ENCODE data around the gene ZNG1F.
"Not testable (repeated sequence)": the region's sequence is repeated elsewhere in the genome, so short reads cannot be mapped to it uniquely, and the experiment has no call there.

The ZNG1F gene

GRCh38 chr9:41189217-41189616 is at the start of gene ZNG1F:
Gene ZNG1F, minus strand, starts transcription at chr9:41189317. Its CDS starts 59 bp downstream, at chr9:41189258.
- FAIRE-seq: not testable (repeated sequence)

GRCh38 chr9:41237110-41237749 is 48.1 kb upstream of the ZNG1F start:
- not testable (repeated sequence) for FAIRE-seq

- not testable (repeated sequence) for FAIRE-seq
Measured at GRCh38 chr9:41236486-41237109, 47.5 kb upstream of the ZNG1F start.

GRCh38 chr9:41234811-41235805 is 46.0 kb upstream of the ZNG1F start:
- not testable (repeated sequence) for FAIRE-seq

- FAIRE-seq: not testable (repeated sequence)
Measured at GRCh38 chr9:41234221-41234620, 45.1 kb upstream of the ZNG1F start.

- FAIRE-seq: not testable (repeated sequence)
Measured at GRCh38 chr9:41232326-41232725, 43.2 kb upstream of the ZNG1F start.

- FAIRE-seq: not testable (repeated sequence)
Measured at GRCh38 chr9:41230418-41230817, 41.3 kb upstream of the ZNG1F start.

GRCh38 chr9:41229408-41230401 is 40.6 kb upstream of the ZNG1F start:
- FAIRE-seq: no peak

- not testable (repeated sequence) for FAIRE-seq
Measured at GRCh38 chr9:41219831-41220230, 30.7 kb upstream of the ZNG1F start.

GRCh38 chr9:41188439-41188838 is 678 bp downstream of the ZNG1F start:
- not testable (repeated sequence) for FAIRE-seq

- FAIRE-seq: not testable (repeated sequence)
Measured at GRCh38 chr9:41174994-41175393, 14.1 kb downstream of the ZNG1F start.

GRCh38 chr9:41150116-41150515 is 39.0 kb downstream of the ZNG1F start:
- not testable (repeated sequence) for FAIRE-seq

- not testable (repeated sequence) for FAIRE-seq
Measured at GRCh38 chr9:41141878-41142277, 47.2 kb downstream of the ZNG1F start.

- not testable (repeated sequence) for FAIRE-seq
Measured at GRCh38 chr9:41128581-41128980, 60.5 kb downstream of the ZNG1F start, which contains the start of gene FOXD4L6. Gene FOXD4L6, minus strand, starts transcription at chr9:41128681. Its CDS starts 298 bp downstream, at chr9:41128383.

- FAIRE-seq: not testable (repeated sequence)
Measured at GRCh38 chr9:41126746-41127446, 62.2 kb downstream of the ZNG1F start.

GRCh38 chr9:41125936-41126335 is 63.2 kb downstream of the ZNG1F start:
- FAIRE-seq: not testable (repeated sequence)

- FAIRE-seq: not testable (repeated sequence)
Measured at GRCh38 chr9:41125109-41125658, 63.9 kb downstream of the ZNG1F start.

GRCh38 chr9:41124250-41125108 is 64.6 kb downstream of the ZNG1F start:
- not testable (repeated sequence) for FAIRE-seq

GRCh38 chr9:41123812-41124211 is 65.3 kb downstream of the ZNG1F start:
- not testable (repeated sequence) for FAIRE-seq
